K562 (cell line): ENCODE results near the gene ASXL2. TPM values are rescaled to one million over a fixed set of nuclear protein-coding genes. Genes with fewer than 3 reads are reported as not detected.

Experiments used
- ATAC-seq: fragments of 200-7000 bp; cut with Tn5 transposase; 3 replicates; pipeline ENCODE4 v1.9.1; 2020; ENCODE audit warnings: moderate library complexity
- BruUV-seq: library from RNA; stranded (reverse); fragments of 400-500 nt; replicated peaks from 2 replicates; lab custom pipeline; 2021; lab: Mats Ljungman, UMichigan
- CTCF ChIA-PET: fragments of 300-600 bp; formaldehyde crosslinking; extraction: SDS; loops from one replicate; lab custom pipeline; 2021; ENCODE audit warnings: low intra/inter-chr PET ratio; lab: Yijun Ruan, JAX
- POLR2A ChIA-PET: fragments of 300-600, 350-650 bp; sonication (Branson Sonifier 250); formaldehyde crosslinking; extraction: SDS; loops from one replicate; lab custom pipeline; 2021; ENCODE audit warnings: antibody characterized with exemption, inconsistent platforms; lab: Yijun Ruan, JAX
- DNase-seq, 4 experiments: peaks; one replicate each; pipeline versions ENCODE4 v3.0.0 to v3.0.0-alpha.2; 2011 to 2018; ENCODE audit warnings: low spot score in 3 of 4, mixed read lengths in 3 of 4; ENCODE audit errors: extremely low read depth in 1 of 4
- FAIRE-seq: peaks from 2 replicates; lab custom pipeline; 2011; peaks lifted over from hg19 to GRCh38; lab: Jason Lieb, UNC
- H2AFZ ChIP-seq: 2 replicates; pipeline ENCODE4 v1.6.0; 2011; ENCODE audit warnings: low read depth, low read length, control low read depth, inconsistent platforms
- H3K27ac ChIP-seq: fragments of 200-600 bp; 3 replicates; pipeline ENCODE4 v1.8.0; 2011; ENCODE audit warnings: low read depth, mild to moderate bottlenecking, control low read depth, inconsistent platforms, low read length, moderate library complexity, mixed read lengths; ENCODE audit errors: extremely low read depth
- H3K27me3 ChIP-seq, 2 experiments: fragments of 300-600 bp in 1 of 2; 2 replicates in 1 of 2; 3 replicates in 1 of 2; pipeline versions ENCODE4 v1.6.0 to v1.8.0; 2011; ENCODE audit warnings: inconsistent platforms in 2 of 2, low read length in 2 of 2, mild to moderate bottlenecking in 1 of 2, mixed read lengths in 1 of 2, moderate library complexity in 1 of 2; ENCODE audit not compliant: control insufficient read depth in 2 of 2, insufficient read depth in 2 of 2
- H3K36me3 ChIP-seq: fragments of 300-600 bp; 3 replicates; pipeline ENCODE4 v1.8.0; 2011; ENCODE audit warnings: mild to moderate bottlenecking, low read length, inconsistent platforms; ENCODE audit not compliant: control insufficient read depth, insufficient read depth
- H3K4me1 ChIP-seq, 2 experiments: fragments of 200-600 bp in 1 of 2; replicated peaks in 1 of 2; 2 replicates in 1 of 2; 3 replicates in 1 of 2; pipeline versions ENCODE4 v1.5.1 to v1.8.0; 2011; ENCODE audit warnings: inconsistent platforms in 2 of 2, low read length in 2 of 2, mild to moderate bottlenecking in 1 of 2, mixed read lengths in 1 of 2, moderate library complexity in 1 of 2; ENCODE audit not compliant: control insufficient read depth in 2 of 2, insufficient read depth in 2 of 2
- H3K4me2 ChIP-seq: 2 replicates; pipeline ENCODE4 v1.6.1; 2011; ENCODE audit warnings: low read length, control low read depth, inconsistent platforms, mixed read lengths; ENCODE audit not compliant: insufficient read depth
- H3K4me3 ChIP-seq: fragments of 200-600 bp; sonication (generic), shearing (Covaris generic); 2 replicates; pipeline ENCODE4 v1.5.1; 2016; ENCODE audit warnings: control low read depth, inconsistent platforms
- H3K79me2 ChIP-seq: fragments of 200-600 bp; 3 replicates; pipeline ENCODE4 v1.8.0; 2011; ENCODE audit warnings: low read length, inconsistent platforms; ENCODE audit not compliant: control insufficient read depth, insufficient read depth
- H3K9ac ChIP-seq, 2 experiments: 2 replicates each; pipeline versions ENCODE4 v1.6.0 to v1.6.1; 2011; ENCODE audit warnings: low read depth in 2 of 2, low read length in 2 of 2, control low read depth in 1 of 2, inconsistent platforms in 1 of 2, mild to moderate bottlenecking in 1 of 2, mixed read lengths in 1 of 2; ENCODE audit not compliant: insufficient read depth in 1 of 2
- H3K9me1 ChIP-seq: one replicate; pipeline ENCODE4 v1.6.0; 2011; ENCODE audit warnings: inconsistent platforms, mild to moderate bottlenecking, low read length, moderate library complexity; ENCODE audit not compliant: control insufficient read depth, insufficient read depth
- H3K9me3 ChIP-seq: replicated peaks from 2 replicates; pipeline ENCODE4 v1.5.1; 2011; ENCODE audit warnings: low read depth, low read length, inconsistent platforms; ENCODE audit not compliant: control insufficient read depth, insufficient read depth
- H4K20me1 ChIP-seq: replicated peaks from 2 replicates; pipeline ENCODE4 v1.6.1; 2011; ENCODE audit warnings: low read length, inconsistent platforms, mixed read lengths; ENCODE audit not compliant: control insufficient read depth, insufficient read depth
- JUN ChIP-seq, 2 experiments: sonication (generic) in 1 of 2; formaldehyde crosslinking in 1 of 2; IDR thresholded peaks; 2 replicates each; pipeline versions ENCODE4 v1.6.1 to v1.8.0; 2012 to 2022; ENCODE audit warnings: borderline replicate concordance in 2 of 2, mild to moderate bottlenecking in 2 of 2, improper control_type of control experiment in 1 of 2, low read depth in 1 of 2, low read length in 1 of 2, missing genetic modification reagents in 1 of 2
- KLF1 ChIP-seq: fragments of 450-650 bp; IDR thresholded peaks from 2 replicates; pipeline ENCODE4 v1.6.1; 2016; ENCODE audit warnings: missing genetic modification characterization, missing compliant biosample characterization
- MCM5 ChIP-seq: fragments of 450-650 bp; IDR thresholded peaks from 2 replicates; pipeline ENCODE4 v1.6.1; 2016; ENCODE audit warnings: low read depth
- NFYB ChIP-seq: IDR thresholded peaks from 2 replicates; pipeline ENCODE4 v1.6.1; 2011; ENCODE audit warnings: mild to moderate bottlenecking, moderate library complexity; ENCODE audit not compliant: insufficient read length; ENCODE audit errors: extremely low read depth
- NR3C1 ChIP-seq: sonication (generic); formaldehyde crosslinking; IDR thresholded peaks from 2 replicates; pipeline ENCODE4 v1.8.1; 2022; ENCODE audit warnings: missing genetic modification reagents
- RFX7 ChIP-seq: fragments of 250-450 bp; sonication (Bioruptor Pico); IDR thresholded peaks from 2 replicates; pipeline ENCODE4 v1.5.1; 2021; ENCODE audit warnings: mild to moderate bottlenecking
- ZNF133 ChIP-seq: fragments of 250-450 bp; sonication (Bioruptor Pico); IDR thresholded peaks from 2 replicates; pipeline ENCODE4 v1.4.0; 2020; ENCODE audit warnings: mild to moderate bottlenecking
- ZNF239 ChIP-seq: fragments of 250-450 bp; sonication (Bioruptor Pico); IDR thresholded peaks from 2 replicates; pipeline ENCODE4 v1.4.0; 2020; ENCODE audit warnings: mild to moderate bottlenecking
- ZNF507 ChIP-seq: conservative IDR thresholded peaks from 2 replicates; pipeline ENCODE4 v1.6.1; 2017; ENCODE audit warnings: missing genetic modification characterization, missing compliant biosample characterization
- ZSCAN32 ChIP-seq: fragments of 450-650 bp; formaldehyde crosslinking; IDR thresholded peaks from 2 replicates; pipeline ENCODE4 v1.4.0; 2020; ENCODE audit warnings: mild to moderate bottlenecking, moderate library complexity
- WGBS: fragments of 100-300 bp; shearing (Covaris generic); methylation state at CpG from one replicate; pipeline ENCODE4 v1.1.6; 2016; ENCODE audit warnings: low coverage, mixed read lengths; ENCODE audit not compliant: insufficient coverage; ENCODE audit errors: missing lambda C conversion rate; 5-methylcytosine and 5-hydroxymethylcytosine counted together
- in situ Hi-C: fragments of 300-500 bp; cut with MboI; formaldehyde crosslinking; loops from 4 replicates; pipeline ENCODE4 v1.15.0; 2018; ENCODE audit warnings: inconsistent platforms, mixed read lengths
- intact Hi-C: fragments of 100-400 bp; cut with micrococcal nuclease; formaldehyde crosslinking; loops from 2 replicates; pipeline ENCODE4 v1.14.2; 2022
- polyA plus RNA-seq, 8 experiments: library from polyadenylated mRNA; depleted of rRNA in 4 of 8; stranded (reverse) in 5 of 8; unstranded in 3 of 8; fragments of >200 nt; fragmentation: Nextera tagmentation in 2 of 8; fragmentation: Illumina TruSeq in 1 of 8; extraction: Ambion mirVana in 2 of 8; extraction: Trizol in 1 of 8; gene quantifications; 2 replicates each; pipeline versions ENCODE4 v1.2.1 to v1.2.3, GENCODE V29; 2011 to 2014; ENCODE audit warnings: inconsistent platforms in 1 of 8, missing spikeins in 1 of 8
- total RNA-seq, 7 experiments: library from RNA; depleted of rRNA in 6 of 7; stranded (reverse); fragments of >200 nt in 6 of 7; fragmentation: Illumina TruSeq in 2 of 7; extraction: Trizol in 2 of 7; gene quantifications; 2 replicates each; pipeline versions ENCODE4 v1.2.1 to v1.2.3, GENCODE V29; 2011 to 2021; ENCODE audit warnings: low replicate concordance in 1 of 7
- TF ChIP-seq, protein P1 (sequence below): sonication (generic); formaldehyde crosslinking; IDR thresholded peaks from 2 replicates; pipeline ENCODE4 v1.8.1; 2023; ENCODE audit warnings: missing genetic modification reagents, mild to moderate bottlenecking, borderline replicate concordance
- TF ChIP-seq, protein P2 (sequence below): fragments of 250-450 bp; sonication (Bioruptor Pico); IDR thresholded peaks from 2 replicates; pipeline ENCODE4 v1.6.1; 2021; ENCODE audit warnings: mild to moderate bottlenecking
- TF ChIP-seq, protein P3 (sequence below): sonication (generic); formaldehyde crosslinking; IDR thresholded peaks from 2 replicates; pipeline ENCODE4 v1.8.0; 2022; ENCODE audit warnings: missing genetic modification reagents, mild to moderate bottlenecking, moderate library complexity, borderline replicate concordance
- TF ChIP-seq, protein P4 (sequence below): fragments of 250-450 bp; sonication (Bioruptor Pico); IDR thresholded peaks from 2 replicates; pipeline ENCODE4 v1.8.0; 2021; ENCODE audit warnings: moderate library complexity, mild to moderate bottlenecking, inconsistent platforms

The ASXL2 gene
- total and polyA plus RNA-seq, 9 of the 15 experiments (the other 6 are each of a cell fraction or from before 2014, with no cell fraction given) = 2.2 to 25.9 (median 9.0) TPM

DNA sequence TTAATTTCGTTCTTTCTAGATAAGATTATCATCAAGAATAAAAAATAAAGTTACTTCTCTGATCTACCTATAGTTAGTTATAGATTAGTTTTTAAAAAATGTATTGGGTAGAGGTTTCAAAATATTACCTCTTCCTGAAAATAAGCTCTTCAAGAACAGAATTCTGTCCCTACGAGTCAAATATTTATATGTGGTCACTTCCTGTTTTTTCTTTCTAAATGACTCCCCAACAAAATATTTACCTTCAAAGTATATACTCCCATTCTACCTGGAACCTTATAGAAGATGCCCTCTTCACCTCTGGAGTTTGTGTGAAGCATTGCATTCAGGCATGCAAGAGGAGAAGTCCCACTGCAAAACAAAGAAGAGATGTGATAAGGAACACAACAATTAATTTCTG is 72.3 kb downstream of the ASXL2 start:
- ATAC-seq = no peak
- ChIA-PET POLR2A (no interaction called here), CTCF (no interaction called here)
- no peak for DNase-seq
- Histone ChIP-seq H2AFZ (no peak overlapping the region), H3K4me3 (no peak overlapping the region), H4K20me1 (no peaks in the 10 kb centered on the region), H3K79me2 (peaks cover 3% of the 10 kb centered on the region; the same call in 1 of the 3 replicates), H3K27ac (no peak overlapping the region), H3K36me3 (peaks cover 57% of the 10 kb centered on the region), H3K4me2 (no peak overlapping the region), H3K9ac (no peak overlapping the region), H3K9me1 (no peaks in the 10 kb centered on the region), H3K4me1 (no peaks in the 10 kb centered on the region; a peak in 1 of 5 replicates), H3K27me3 (no peaks in the 10 kb centered on the region), H3K9me3 (no peaks in the 10 kb centered on the region)
- in situ Hi-C loops = no loop called here
- BruUV-seq = no TSS peak
- 92% methylated on average over 2 of the region's 2 CpGs for WGBS
- intact Hi-C loops = no loop called here
- no peak for TF ChIP-seq ZNF507 (tag)
- TF ChIP-seq, protein P1, sequence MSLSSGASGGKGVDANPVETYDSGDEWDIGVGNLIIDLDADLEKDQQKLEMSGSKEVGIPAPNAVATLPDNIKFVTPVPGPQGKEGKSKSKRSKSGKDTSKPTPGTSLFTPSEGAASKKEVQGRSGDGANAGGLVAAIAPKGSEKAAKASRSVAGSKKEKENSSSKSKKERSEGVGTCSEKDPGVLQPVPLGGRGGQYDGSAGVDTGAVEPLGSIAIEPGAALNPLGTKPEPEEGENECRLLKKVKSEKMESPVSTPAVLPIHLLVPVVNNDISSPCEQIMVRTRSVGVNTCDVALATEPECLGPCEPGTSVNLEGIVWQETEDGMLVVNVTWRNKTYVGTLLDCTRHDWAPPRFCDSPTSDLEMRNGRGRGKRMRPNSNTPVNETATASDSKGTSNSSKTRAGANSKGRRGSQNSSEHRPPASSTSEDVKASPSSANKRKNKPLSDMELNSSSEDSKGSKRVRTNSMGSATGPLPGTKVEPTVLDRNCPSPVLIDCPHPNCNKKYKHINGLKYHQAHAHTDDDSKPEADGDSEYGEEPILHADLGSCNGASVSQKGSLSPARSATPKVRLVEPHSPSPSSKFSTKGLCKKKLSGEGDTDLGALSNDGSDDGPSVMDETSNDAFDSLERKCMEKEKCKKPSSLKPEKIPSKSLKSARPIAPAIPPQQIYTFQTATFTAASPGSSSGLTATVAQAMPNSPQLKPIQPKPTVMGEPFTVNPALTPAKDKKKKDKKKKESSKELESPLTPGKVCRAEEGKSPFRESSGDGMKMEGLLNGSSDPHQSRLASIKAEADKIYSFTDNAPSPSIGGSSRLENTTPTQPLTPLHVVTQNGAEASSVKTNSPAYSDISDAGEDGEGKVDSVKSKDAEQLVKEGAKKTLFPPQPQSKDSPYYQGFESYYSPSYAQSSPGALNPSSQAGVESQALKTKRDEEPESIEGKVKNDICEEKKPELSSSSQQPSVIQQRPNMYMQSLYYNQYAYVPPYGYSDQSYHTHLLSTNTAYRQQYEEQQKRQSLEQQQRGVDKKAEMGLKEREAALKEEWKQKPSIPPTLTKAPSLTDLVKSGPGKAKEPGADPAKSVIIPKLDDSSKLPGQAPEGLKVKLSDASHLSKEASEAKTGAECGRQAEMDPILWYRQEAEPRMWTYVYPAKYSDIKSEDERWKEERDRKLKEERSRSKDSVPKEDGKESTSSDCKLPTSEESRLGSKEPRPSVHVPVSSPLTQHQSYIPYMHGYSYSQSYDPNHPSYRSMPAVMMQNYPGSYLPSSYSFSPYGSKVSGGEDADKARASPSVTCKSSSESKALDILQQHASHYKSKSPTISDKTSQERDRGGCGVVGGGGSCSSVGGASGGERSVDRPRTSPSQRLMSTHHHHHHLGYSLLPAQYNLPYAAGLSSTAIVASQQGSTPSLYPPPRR (CRISPR knock-in tag) = no peak
- no peak for TF ChIP-seq JUN (IDR thresholded peaks at IDR 0.05; ENCODE audit: borderline replicate concordance, low read depth, low read length)
- no peak for TF ChIP-seq JUN (CRISPR knock-in tag; IDR thresholded peaks at IDR 0.05; ENCODE audit: borderline replicate concordance)
- TF ChIP-seq, protein P2, sequence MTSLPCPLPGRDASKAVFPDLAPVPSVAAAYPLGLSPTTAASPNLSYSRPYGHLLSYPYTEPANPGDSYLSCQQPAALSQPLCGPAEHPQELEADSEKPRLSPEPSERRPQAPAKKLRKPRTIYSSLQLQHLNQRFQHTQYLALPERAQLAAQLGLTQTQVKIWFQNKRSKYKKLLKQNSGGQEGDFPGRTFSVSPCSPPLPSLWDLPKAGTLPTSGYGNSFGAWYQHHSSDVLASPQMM (CRISPR knock-in tag) = no peak
- no peak for TF ChIP-seq ZNF133 (CRISPR knock-in tag)
- TF ChIP-seq NR3C1 (CRISPR knock-in tag) = no peak
- TF ChIP-seq, protein P3, sequence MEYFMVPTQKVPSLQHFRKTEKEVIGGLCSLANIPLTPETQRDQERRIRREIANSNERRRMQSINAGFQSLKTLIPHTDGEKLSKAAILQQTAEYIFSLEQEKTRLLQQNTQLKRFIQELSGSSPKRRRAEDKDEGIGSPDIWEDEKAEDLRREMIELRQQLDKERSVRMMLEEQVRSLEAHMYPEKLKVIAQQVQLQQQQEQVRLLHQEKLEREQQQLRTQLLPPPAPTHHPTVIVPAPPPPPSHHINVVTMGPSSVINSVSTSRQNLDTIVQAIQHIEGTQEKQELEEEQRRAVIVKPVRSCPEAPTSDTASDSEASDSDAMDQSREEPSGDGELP (CRISPR knock-in tag) = no peak
- no peak for TF ChIP-seq KLF1
- TF ChIP-seq ZSCAN32 (CRISPR knock-in tag) = no peak
- TF ChIP-seq, protein P4, sequence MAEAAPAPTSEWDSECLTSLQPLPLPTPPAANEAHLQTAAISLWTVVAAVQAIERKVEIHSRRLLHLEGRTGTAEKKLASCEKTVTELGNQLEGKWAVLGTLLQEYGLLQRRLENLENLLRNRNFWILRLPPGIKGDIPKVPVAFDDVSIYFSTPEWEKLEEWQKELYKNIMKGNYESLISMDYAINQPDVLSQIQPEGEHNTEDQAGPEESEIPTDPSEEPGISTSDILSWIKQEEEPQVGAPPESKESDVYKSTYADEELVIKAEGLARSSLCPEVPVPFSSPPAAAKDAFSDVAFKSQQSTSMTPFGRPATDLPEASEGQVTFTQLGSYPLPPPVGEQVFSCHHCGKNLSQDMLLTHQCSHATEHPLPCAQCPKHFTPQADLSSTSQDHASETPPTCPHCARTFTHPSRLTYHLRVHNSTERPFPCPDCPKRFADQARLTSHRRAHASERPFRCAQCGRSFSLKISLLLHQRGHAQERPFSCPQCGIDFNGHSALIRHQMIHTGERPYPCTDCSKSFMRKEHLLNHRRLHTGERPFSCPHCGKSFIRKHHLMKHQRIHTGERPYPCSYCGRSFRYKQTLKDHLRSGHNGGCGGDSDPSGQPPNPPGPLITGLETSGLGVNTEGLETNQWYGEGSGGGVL (CRISPR knock-in tag) = no peak
- TF ChIP-seq ZNF239 (CRISPR knock-in tag) = no peak
- no peak for TF ChIP-seq NFYB
- no peak for TF ChIP-seq MCM5
- no peak for TF ChIP-seq RFX7
- FAIRE-seq = peak; percentile 52
